ENCODE results near the gene CXorf58.
"Not testable (repeated sequence)": the region's sequence is repeated elsewhere in the genome, so short reads cannot be mapped to it uniquely, and the experiment has no call there.

Gene CXorf58

GRCh38 chrX:23954396-23954795, 46.6 kb downstream of the CXorf58 start:
- DNase-seq (ENCODE audit: low read depth), result no peak

- DNase-seq (ENCODE audit: low read depth), result no peak
These were observed 52.0 kb downstream of the CXorf58 start for GRCh38 chrX:23959781-23960180.

GRCh38 chrX:23964191-23964590, 56.4 kb downstream of the CXorf58 start:
- no peak for DNase-seq (ENCODE audit: low read depth)

- not testable (repeated sequence) for DNase-seq (ENCODE audit: low read depth)
These were observed 57.8 kb downstream of the CXorf58 start for GRCh38 chrX:23965630-23966029.

GRCh38 chrX:23978491-23978890, 70.7 kb downstream of the CXorf58 start:
- DNase-seq (ENCODE audit: low read depth), result no peak

- DNase-seq (ENCODE audit: low read depth), result no peak
These were observed 72.2 kb downstream of the CXorf58 start for GRCh38 chrX:23980011-23980441.

GRCh38 chrX:23981222-23981621, 73.4 kb downstream of the CXorf58 start:
- no peak for DNase-seq (ENCODE audit: low read depth)

GRCh38 chrX:23981711-23982110, 73.9 kb downstream of the CXorf58 start:
- no peak for DNase-seq (ENCODE audit: low read depth)

GRCh38 chrX:23982891-23983290, 75.1 kb downstream of the CXorf58 start:
- no peak for DNase-seq (ENCODE audit: low read depth)

All from activated T-helper 9 cell treated with anti-CD3 and anti-CD28 coated beads, Interleukin-2, amount 50 U/mL, for 16 hours (primary cell).